Psoas muscle (tissue), 8 donors: ENCODE measurements around the gene CARD19. TPM values are rescaled to one million over a fixed set of nuclear protein-coding genes. Genes with fewer than 3 reads are reported as not detected.

ENCODE experiments used
- ATAC-seq, 4 donors: fragments of 200-7000 bp; cut with Tn5 transposase; one replicate each; pipeline ENCODE4 v1.9.1; 2020; ENCODE audit warnings: moderate library complexity in 3 of 4, mild to moderate bottlenecking in 2 of 4
- DNase-seq, 2 donors: peaks; one replicate each; pipeline ENCODE4 v3.0.0-alpha.2; 2020
- H3K27ac ChIP-seq: fragments of 200-600 bp; one replicate; pipeline ENCODE4 v1.8.0; 2022
- H3K27me3 ChIP-seq, 3 donors: fragments of 200-600 bp in 1 of 3; one replicate each; pipeline versions ENCODE4 v1.6.1 to v1.8.0; 2013 to 2022; ENCODE audit warnings: low read length in 2 of 3, mild to moderate bottlenecking in 2 of 3, moderate library complexity in 1 of 3; ENCODE audit not compliant: insufficient read depth in 3 of 3
- H3K36me3 ChIP-seq, 2 donors: fragments of 200-600 bp in 1 of 2; one replicate each; pipeline versions ENCODE4 v1.6.1 to v1.8.0; 2013 to 2022; ENCODE audit warnings: low read depth in 1 of 2, mild to moderate bottlenecking in 1 of 2, moderate library complexity in 1 of 2; ENCODE audit not compliant: insufficient read depth in 1 of 2
- H3K4me1 ChIP-seq: fragments of 200-600 bp; one replicate; pipeline ENCODE4 v1.8.0; 2022
- H3K4me3 ChIP-seq: fragments of 200-600 bp; one replicate; pipeline ENCODE4 v1.8.0; 2022; ENCODE audit warnings: mild to moderate bottlenecking
- H3K9me3 ChIP-seq: fragments of 200-600 bp; one replicate; pipeline ENCODE4 v1.8.0; 2022
- WGBS, 3 donors: extraction: QIAGEN DNeasy Blood & Tissue Kit; methylation state at CpG; one replicate each; pipeline versions ENCODE4 v1.1.6 to v1.1.7; 2013; 5-methylcytosine and 5-hydroxymethylcytosine counted together
- intact Hi-C, 2 donors: fragments of 100-400 bp; cut with DNase I; formaldehyde crosslinking; loops; one replicate each; pipeline versions ENCODE4 v1.11.0 to v1.14.2; 2022
- polyA plus RNA-seq, 3 donors: library from polyadenylated mRNA; stranded (reverse); fragments of 200-250 nt; gene quantifications; one replicate each; pipeline ENCODE4 v1.2.3, GENCODE V29; 2013
- total RNA-seq, 4 donors: library from RNA; stranded (reverse); fragmentation: NEBNext Ultra II Directional in 2 of 4; extraction: Animal tissue kit (Norgen Biotek cat#: 25700) in 2 of 4; gene quantifications; one replicate each; pipeline versions ENCODE4 v1.2.1 to v1.2.4, GENCODE V29; 2021 to 2023
- TF ChIP-seq, protein P1 (sequence below): fragments of 200-600 bp; IDR thresholded peaks from one replicate; pipeline ENCODE4 v1.8.0; 2022; ENCODE audit warnings: antibody characterized with exemption
- donor health status: healthy with polysubstance abuse.
- donor health status: DM: no; HTN: no; CAD: no; lungs with moderate emphysema.
- donor health status: Bipolar disorder and iron deficiency.
- donor health status: healthy.
- donor health status: DM: yes; HTN: yes; CAD: no.
- donor health status: DM: no; HTN: no; CAD: no.
- donor health status: DM: no; HTN: no; CAD: no.
- donor health status: DM: yes; HTN: yes; CAD: no.

Gene CARD19
- total and polyA plus RNA-seq, 7 donors, result 27.9 to 86.3 (median 46.7) TPM

DNA sequence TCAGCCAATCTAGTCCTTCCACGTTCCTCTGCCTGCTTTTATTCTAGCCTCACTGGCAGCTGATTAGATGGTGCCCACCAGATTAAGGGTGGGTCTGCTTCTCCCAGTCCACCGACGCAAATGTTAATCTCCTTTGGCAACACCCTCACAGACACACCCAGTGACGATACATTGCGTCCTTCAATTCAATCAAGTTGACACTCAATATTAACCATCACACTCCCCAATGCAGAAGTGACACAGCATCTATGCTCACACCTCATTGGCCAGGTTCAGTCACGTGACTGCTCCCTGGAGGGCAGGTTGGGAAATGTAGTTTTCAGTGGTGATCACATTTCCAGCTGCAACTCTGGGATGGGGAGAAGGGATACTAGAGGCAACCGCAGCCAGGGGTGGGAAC is 24.6 kb upstream of the CARD19 start:
- TF ChIP-seq, protein P1, sequence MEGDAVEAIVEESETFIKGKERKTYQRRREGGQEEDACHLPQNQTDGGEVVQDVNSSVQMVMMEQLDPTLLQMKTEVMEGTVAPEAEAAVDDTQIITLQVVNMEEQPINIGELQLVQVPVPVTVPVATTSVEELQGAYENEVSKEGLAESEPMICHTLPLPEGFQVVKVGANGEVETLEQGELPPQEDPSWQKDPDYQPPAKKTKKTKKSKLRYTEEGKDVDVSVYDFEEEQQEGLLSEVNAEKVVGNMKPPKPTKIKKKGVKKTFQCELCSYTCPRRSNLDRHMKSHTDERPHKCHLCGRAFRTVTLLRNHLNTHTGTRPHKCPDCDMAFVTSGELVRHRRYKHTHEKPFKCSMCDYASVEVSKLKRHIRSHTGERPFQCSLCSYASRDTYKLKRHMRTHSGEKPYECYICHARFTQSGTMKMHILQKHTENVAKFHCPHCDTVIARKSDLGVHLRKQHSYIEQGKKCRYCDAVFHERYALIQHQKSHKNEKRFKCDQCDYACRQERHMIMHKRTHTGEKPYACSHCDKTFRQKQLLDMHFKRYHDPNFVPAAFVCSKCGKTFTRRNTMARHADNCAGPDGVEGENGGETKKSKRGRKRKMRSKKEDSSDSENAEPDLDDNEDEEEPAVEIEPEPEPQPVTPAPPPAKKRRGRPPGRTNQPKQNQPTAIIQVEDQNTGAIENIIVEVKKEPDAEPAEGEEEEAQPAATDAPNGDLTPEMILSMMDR, result no peak
- Histone ChIP-seq H3K4me3 (no peak overlapping the region), H3K36me3 (no peaks in the 10 kb centered on the region), H3K27me3 (no peaks in the 10 kb centered on the region), H3K4me1 (no peaks in the 10 kb centered on the region), H3K27ac (no peak overlapping the region), H3K9me3 (no peaks in the 10 kb centered on the region)
- ATAC-seq (peak; percentile 56 to 77 (median 74)), DNase-seq (no peak)
- intact Hi-C loops, result no loop called here
- 47 to 66% (median 52%) methylated on average over 7 of the region's 7 CpGs for WGBS, 3 donors

DNA sequence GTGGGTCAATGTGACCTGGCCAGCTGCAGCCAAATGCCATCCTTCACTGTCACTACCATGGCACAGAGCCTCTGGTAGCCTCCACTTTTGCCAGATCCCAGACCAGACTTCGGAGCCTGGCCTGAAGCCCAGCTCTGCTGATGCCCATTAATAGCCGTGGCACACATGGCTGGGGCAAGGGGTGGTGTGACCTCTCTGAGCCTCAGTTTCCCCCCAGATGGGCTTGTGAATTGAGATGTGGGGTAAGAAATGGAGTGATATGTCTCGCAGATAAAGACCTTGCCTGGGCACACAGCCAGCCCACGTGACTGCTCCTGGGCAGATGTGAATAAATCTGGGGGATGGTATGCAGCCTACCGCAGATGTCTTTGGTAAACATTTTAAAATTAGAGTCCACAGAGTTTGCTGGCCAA is 23.6 kb upstream of the CARD19 start:
- WGBS, 3 donors, result 21 to 27% (median 21%) methylated on average over 5 of the region's 5 CpGs
- intact Hi-C loops, result no loop called here
- no peaks in the 10 kb centered on the region for H3K27me3 ChIP-seq

DNA sequence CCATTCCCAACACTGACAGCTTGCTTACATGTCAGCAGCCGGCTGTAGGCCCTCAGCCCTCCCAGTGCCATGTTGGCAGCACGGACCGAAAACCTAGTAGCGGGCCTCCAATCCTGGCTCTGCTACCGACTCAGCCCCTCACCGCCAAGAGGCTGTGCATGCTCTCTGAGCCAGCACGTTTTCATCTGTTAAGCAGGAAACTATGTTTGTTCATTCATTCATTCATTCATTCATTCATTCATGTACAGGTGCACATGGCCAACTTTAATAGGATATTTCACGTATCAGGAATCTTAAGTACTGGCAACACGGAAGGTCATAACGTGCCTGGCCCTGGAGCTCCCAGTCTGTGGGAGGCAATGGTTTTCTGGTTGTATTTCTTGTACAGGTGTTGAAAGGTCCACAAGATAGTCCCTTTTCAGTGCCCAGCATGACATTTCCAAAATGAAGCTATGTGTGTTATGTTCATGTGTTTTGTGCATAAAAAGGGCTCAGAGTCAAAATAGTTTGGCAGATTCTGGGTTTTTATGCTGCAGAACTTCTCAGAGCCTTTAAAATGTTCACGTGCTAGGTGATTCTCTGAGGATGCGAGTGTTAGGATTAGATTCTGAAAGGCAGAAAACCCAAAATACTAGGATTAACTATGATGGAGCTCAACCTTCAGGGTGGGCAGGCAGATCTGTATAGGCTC is 19.8 kb upstream of the CARD19 start:
- Histone ChIP-seq H3K4me3 (no peak overlapping the region), H3K4me1 (no peaks in the 10 kb centered on the region), H3K27ac (no peak overlapping the region), H3K36me3 (no peaks in the 10 kb centered on the region), H3K27me3 (no peaks in the 10 kb centered on the region), H3K9me3 (no peaks in the 10 kb centered on the region)
- 85 to 91% (median 85%) methylated on average over 12 of the region's 12 CpGs for WGBS, 3 donors
- intact Hi-C loops, result no loop called here
- TF ChIP-seq, protein P1, result no peak
- no peak for DNase-seq
- ATAC-seq, result no peak

More for the DNA sequence above, 23.6 kb upstream of the CARD19 start:
- no peaks in the 10 kb centered on the region for H3K36me3 ChIP-seq
- H3K9me3 ChIP-seq, result no peaks in the 10 kb centered on the region
- TF ChIP-seq, protein P1, result no peak
- DNase-seq (no peak), ATAC-seq (no peak)
- H3K4me3 ChIP-seq, result no peak overlapping the region
- H3K4me1 ChIP-seq, result no peaks in the 10 kb centered on the region
- H3K27ac ChIP-seq, result no peak overlapping the region

DNA sequence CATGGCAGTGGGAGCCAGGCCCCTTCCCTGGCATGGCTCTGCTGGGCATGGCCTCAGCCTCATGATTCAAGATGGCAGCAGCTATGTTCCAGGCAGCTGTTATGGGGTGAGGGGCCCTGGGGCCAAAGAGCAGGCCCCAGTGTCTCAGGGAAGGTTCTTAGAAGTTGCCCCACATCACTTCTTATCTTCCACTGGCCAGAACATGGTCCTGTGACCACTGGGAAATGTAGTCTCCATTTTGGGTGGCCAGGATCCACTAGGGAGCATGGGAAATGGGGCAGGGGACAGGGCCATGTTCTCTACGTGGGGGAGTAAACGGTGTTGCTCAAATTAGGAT is 19.3 kb upstream of the CARD19 start:
- Histone ChIP-seq H3K9me3 (no peaks in the 10 kb centered on the region), H3K36me3 (no peaks in the 10 kb centered on the region), H3K4me1 (no peaks in the 10 kb centered on the region), H3K27me3 (no peaks in the 10 kb centered on the region), H3K27ac (no peak overlapping the region), H3K4me3 (no peak overlapping the region)
- TF ChIP-seq, protein P1, result no peak
- DNase-seq, result no peak
- 98% methylated on average over 2 of the region's 2 CpGs for WGBS, 3 donors
- ATAC-seq, result no peak
- intact Hi-C loops, result no loop called here

DNA sequence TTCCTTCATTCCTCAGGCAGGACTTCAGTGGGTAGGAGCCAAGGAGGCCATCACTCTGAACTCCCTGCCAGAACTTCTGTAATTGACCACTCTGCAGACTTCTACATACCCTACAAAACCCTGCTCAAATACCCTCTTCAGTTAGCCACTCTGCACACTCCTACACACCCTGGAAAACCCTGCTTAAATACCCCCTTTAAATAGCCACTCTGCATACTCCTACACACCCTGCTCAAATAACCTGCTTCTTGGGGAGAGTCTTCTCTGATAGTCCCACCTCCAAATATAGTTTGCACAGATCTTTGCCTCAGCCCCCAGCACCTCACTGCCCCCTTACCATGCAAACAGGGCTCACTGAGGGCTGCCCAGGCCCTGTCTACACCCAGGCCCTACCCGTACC is 18.6 kb upstream of the CARD19 start:
- Histone ChIP-seq H3K4me3 (no peak overlapping the region), H3K27me3 (no peaks in the 10 kb centered on the region), H3K27ac (no peak overlapping the region), H3K36me3 (no peaks in the 10 kb centered on the region), H3K9me3 (no peaks in the 10 kb centered on the region), H3K4me1 (no peaks in the 10 kb centered on the region)
- intact Hi-C loops, result no loop called here
- no peak for ATAC-seq
- WGBS, 3 donors, result 92 to 100% (median 97%) methylated on average over 1 of the region's 1 CpG
- TF ChIP-seq, protein P1, result no peak
- DNase-seq, result no peak
